Pons (tissue), 1 donor: ENCODE data around the gene CRNN.

Experiments used
- DNase-seq: peaks from one replicate; pipeline ENCODE4 v3.0.0-alpha.2; 2016; ENCODE audit warnings: low spot score

CRNN gene

GRCh38 chr1:152419917-152420316 lies 5.9 kb upstream of the CRNN start:
- DNase-seq: no peak

- DNase-seq: no peak
Observed at GRCh38 chr1:152415454-152416227, 1.6 kb upstream of the CRNN start.

- DNase-seq: no peak
Observed at GRCh38 chr1:152412756-152413155, 1.3 kb downstream of the CRNN start.

GRCh38 chr1:152411134-152411533 lies 2.9 kb downstream of the CRNN start:
- peak; percentile 4 for DNase-seq

DNA sequence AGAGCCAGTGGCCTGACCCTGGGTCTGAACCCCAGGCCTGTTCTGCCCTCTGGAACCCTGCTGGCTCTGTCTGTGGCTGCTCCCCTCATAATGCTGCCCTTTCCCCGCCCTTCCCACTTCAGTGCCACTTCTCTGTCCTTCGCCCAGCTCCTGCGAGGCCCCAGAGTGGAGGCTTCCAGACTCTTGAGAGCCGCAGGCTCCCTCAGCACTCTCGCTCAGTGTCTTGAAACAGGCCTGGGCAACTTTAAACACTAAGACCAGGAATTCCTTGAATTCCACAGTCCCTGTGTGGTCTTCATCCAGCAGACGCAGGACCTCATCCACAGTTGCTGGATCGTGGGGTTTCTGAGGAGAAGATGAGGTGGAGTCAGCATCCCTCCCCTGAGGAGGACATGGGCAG lies 3.5 kb downstream of the CRNN start:
- no peak for DNase-seq

DNA sequence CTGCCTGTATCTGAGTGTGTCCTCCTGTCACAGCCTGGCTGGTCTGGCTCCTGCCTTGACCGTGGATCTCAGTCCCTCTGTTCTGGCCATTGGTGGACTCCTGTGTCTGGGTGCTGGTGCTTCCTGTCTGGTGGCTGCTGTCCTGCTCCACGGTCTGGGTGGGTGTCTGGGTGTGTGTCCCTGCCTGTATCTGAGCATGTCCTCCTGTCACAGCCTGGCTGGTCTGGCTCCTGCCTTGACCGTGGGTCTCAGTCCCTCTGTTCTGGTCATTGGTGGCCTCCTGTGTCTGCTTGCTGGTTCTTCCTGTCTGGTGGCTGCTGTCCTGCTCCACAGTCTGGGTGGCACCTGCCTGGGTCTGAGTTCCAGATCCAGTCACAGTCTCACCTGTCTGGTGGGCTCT lies 4.0 kb downstream of the CRNN start:
- no peak for DNase-seq

- no peak for DNase-seq
Observed at GRCh38 chr1:152408664-152409063, 5.4 kb downstream of the CRNN start.

- no peak for DNase-seq
Observed at GRCh38 chr1:152398812-152399698, 15.0 kb downstream of the CRNN start.

- DNase-seq: no peak
Observed at GRCh38 chr1:152397474-152397873, 16.6 kb downstream of the CRNN start.

DNA sequence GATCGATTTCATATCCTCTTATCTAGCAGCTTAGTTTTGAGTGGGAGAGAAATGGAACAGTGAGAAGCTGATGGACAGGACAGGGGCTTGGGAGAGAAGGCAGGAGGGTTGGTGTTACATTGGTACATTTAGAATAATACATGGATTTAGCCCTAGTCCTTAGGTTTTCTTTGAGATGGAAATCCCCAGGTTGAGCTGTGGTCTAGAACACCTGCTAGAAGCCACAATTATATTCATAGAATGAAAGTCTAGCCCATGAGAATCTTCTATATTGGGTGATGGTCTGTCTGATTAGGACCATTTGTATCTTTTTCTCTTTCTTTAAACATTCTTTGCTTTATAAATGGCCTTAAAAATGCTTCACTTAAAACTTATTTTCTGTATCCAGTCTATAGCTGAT lies 19.9 kb downstream of the CRNN start:
- DNase-seq: no peak

- no peak for DNase-seq
Observed at GRCh38 chr1:152392909-152393308, 21.2 kb downstream of the CRNN start.

DNA sequence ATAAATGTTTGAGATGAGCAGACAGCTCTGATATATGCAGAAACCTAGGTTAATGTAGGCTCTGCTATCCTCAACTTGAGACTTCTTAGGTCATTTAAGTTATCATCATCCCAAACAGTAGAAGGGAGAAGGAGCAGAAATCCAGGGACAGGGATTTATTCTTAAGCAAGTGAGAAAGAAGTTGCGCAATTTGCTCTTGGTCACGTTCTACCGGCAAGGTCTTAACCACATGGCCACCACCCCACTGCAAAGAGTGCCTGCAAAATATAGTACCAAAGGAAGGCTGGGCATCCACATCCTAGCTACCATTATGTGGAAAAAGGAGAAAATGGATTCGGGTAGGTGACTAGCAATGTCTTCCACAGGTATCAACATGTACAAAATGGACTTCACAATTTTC lies 25.2 kb downstream of the CRNN start:
- no peak for DNase-seq

- DNase-seq: no peak
Observed at GRCh38 chr1:152386940-152387339, 27.1 kb downstream of the CRNN start.

DNA sequence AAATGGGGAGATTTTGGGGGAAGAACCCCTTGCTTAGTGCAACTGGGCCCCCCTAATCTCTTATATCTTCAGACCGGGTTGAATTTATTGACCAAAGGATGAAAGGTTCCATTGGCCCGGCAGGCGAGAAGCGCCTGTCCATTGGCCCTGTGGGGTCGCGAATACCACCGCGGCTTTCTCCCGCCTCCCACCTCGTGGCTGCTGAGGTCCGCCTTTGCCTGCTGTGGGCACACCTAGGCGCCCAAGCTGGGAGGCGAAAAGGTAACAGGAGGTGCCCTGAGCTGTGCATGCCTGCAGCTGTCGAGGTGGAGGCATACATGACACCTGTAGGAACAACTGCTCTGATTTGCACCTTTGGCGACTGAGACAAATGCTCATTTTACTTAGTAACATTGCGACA lies 33.1 kb downstream of the CRNN start:
- DNase-seq: no peak

DNA sequence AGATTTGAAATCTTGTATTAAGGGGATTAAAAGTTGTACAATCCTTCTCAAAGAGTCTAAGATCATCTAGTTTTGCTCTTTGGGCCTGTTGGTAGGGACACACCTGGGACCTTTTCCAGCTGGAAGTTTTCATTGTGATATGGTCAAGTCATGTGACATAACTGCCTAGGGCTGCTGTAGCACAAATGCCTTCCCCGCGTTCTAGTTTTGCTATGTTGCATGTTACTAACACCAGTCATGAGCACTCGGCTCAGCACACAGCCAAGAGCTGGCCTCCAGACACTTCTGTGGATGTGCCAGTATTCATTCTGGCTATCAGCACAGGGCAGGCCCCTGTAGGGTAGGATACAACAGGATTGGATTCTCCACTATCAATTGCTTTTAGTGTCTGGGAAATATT lies 39.6 kb downstream of the CRNN start:
- DNase-seq: no peak

GRCh38 chr1:152372672-152373071 lies 41.4 kb downstream of the CRNN start:
- no peak for DNase-seq

- DNase-seq: no peak
Observed at GRCh38 chr1:152367436-152367835, 46.6 kb downstream of the CRNN start.

DNA sequence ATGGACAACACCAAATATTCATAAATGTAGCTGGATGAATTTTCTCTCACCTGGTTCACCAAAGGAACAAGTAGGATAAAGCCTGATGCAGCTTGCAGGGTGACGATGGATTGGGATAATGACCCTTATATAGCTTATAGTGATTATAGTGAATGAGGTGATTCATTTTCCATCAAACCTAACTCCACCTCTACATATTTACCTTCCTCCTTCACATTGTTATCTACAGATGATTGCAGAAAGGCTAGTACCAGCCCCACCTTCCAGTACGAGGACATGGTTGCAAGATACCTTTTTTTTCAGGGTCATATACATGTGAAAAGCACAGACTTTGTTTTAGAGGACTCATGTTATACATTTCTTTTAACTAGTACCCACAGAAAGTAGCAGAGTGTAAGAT lies 54.2 kb downstream of the CRNN start, which contains the start of gene FLG2:
Gene FLG2, minus strand, starts transcription at position 101 of the 400 bp plus-strand sequence. CDS start 1,122 bp downstream, outside the sequence.
- DNase-seq: no peak
